Hindlimb muscle (tissue), 1 donor: ENCODE results near the gene CPNE8. TPM values are rescaled to one million over a fixed set of nuclear protein-coding genes. Genes with fewer than 3 reads are reported as not detected.

ENCODE experiments used
- DNase-seq: peaks from one replicate; pipeline ENCODE4 v3.0.0-alpha.2; 2013
- polyA plus RNA-seq: library from polyadenylated mRNA; unstranded; fragments of 120-200 nt; gene quantifications from one replicate; pipeline ENCODE4 v1.2.1, GENCODE V29; 2013; ENCODE audit not compliant: insufficient read length

CPNE8 gene
- polyA plus RNA-seq, 1 donor, result 7.2 TPM

GRCh38 chr12:38892976-38893375, 12.4 kb downstream of the CPNE8 start:
- no peak for DNase-seq

GRCh38 chr12:38892087-38892786, 13.2 kb downstream of the CPNE8 start:
- DNase-seq, result no peak

- no peak for DNase-seq
Observed at GRCh38 chr12:38890102-38890855, 15.1 kb downstream of the CPNE8 start.

GRCh38 chr12:38889297-38889815, 16.0 kb downstream of the CPNE8 start:
- DNase-seq, result no peak

GRCh38 chr12:38887770-38888169, 17.6 kb downstream of the CPNE8 start:
- DNase-seq, result no peak

GRCh38 chr12:38886931-38887330, 18.5 kb downstream of the CPNE8 start:
- no peak for DNase-seq

- DNase-seq, result no peak
Observed at GRCh38 chr12:38886064-38886463, 19.3 kb downstream of the CPNE8 start.

GRCh38 chr12:38884666-38885065, 20.7 kb downstream of the CPNE8 start:
- DNase-seq, result no peak

GRCh38 chr12:38883629-38884134, 21.7 kb downstream of the CPNE8 start:
- no peak for DNase-seq

- DNase-seq, result no peak
Observed at GRCh38 chr12:38880288-38880687, 25.1 kb downstream of the CPNE8 start.

GRCh38 chr12:38878986-38879385, 26.4 kb downstream of the CPNE8 start:
- no peak for DNase-seq

GRCh38 chr12:38878333-38878705, 27.1 kb downstream of the CPNE8 start:
- no peak for DNase-seq

GRCh38 chr12:38875586-38876228, 29.7 kb downstream of the CPNE8 start:
- no peak for DNase-seq

- no peak for DNase-seq
Observed at GRCh38 chr12:38872561-38872960, 32.8 kb downstream of the CPNE8 start.

GRCh38 chr12:38872156-38872555, 33.2 kb downstream of the CPNE8 start:
- no peak for DNase-seq

- DNase-seq, result no peak
Observed at GRCh38 chr12:38869036-38869435, 36.4 kb downstream of the CPNE8 start.

- no peak for DNase-seq
Observed at GRCh38 chr12:38850461-38850860, 54.9 kb downstream of the CPNE8 start.

- DNase-seq, result no peak
Observed at GRCh38 chr12:38847247-38847646, 58.1 kb downstream of the CPNE8 start.

- no peak for DNase-seq
Observed at GRCh38 chr12:38844267-38844666, 61.1 kb downstream of the CPNE8 start.

- no peak for DNase-seq
Observed at GRCh38 chr12:38838056-38838850, 67.1 kb downstream of the CPNE8 start.

- DNase-seq, result no peak
Observed at GRCh38 chr12:38831715-38832114, 73.7 kb downstream of the CPNE8 start.

GRCh38 chr12:38825006-38825405, 80.4 kb downstream of the CPNE8 start:
- no peak for DNase-seq
